Adrenal gland (tissue), 5 donors: Measurements from ENCODE around the gene GRM3.

Experiments
- POLR2A ChIP-seq, 2 donors: fragments of 450-650 bp; IDR thresholded peaks; one replicate each; pipeline ENCODE4 v1.6.1; 2017; ENCODE audit warnings: antibody characterized with exemption in 2 of 2, mild to moderate bottlenecking in 2 of 2, moderate library complexity in 1 of 2
- TF ChIP-seq, protein P1 (sequence below), 6 experiments: fragments of 450-650 bp in 4 of 6; fragments of 200-600 bp in 2 of 6; sonication (generic) in 1 of 6; IDR thresholded peaks; 1 replicate in 5 of 6; 2 replicates in 1 of 6; pipeline versions ENCODE4 v1.5.1 to v1.8.0; 2016 to 2021; ENCODE audit warnings: antibody characterized with exemption in 6 of 6, mild to moderate bottlenecking in 2 of 6, moderate library complexity in 1 of 6
- donor health status: DM: no; HTN: no; CAD: no.

DNA sequence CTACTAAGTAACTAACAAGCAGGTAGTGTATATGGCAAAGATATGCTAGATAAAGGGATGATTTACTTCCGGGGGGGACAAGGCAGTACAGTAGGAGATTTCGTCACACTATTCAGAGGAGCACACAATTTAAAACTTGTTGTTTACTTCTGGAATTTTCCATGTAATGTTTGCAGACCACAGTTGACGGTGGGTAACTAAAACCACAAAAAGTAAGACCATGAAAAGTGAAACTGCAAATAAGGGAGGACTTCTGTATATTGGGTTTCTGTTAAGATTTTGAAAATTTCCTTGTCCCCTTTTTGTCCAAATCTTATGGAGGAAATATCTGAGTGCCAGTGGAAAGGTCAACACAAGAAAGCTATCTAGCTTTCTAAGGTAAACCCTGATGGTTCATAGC lies 245.8 kb downstream of the GRM3 start:
- TF ChIP-seq POLR2A (IDR thresholded peaks at IDR 0.05): no peak
- TF ChIP-seq, protein P1, sequence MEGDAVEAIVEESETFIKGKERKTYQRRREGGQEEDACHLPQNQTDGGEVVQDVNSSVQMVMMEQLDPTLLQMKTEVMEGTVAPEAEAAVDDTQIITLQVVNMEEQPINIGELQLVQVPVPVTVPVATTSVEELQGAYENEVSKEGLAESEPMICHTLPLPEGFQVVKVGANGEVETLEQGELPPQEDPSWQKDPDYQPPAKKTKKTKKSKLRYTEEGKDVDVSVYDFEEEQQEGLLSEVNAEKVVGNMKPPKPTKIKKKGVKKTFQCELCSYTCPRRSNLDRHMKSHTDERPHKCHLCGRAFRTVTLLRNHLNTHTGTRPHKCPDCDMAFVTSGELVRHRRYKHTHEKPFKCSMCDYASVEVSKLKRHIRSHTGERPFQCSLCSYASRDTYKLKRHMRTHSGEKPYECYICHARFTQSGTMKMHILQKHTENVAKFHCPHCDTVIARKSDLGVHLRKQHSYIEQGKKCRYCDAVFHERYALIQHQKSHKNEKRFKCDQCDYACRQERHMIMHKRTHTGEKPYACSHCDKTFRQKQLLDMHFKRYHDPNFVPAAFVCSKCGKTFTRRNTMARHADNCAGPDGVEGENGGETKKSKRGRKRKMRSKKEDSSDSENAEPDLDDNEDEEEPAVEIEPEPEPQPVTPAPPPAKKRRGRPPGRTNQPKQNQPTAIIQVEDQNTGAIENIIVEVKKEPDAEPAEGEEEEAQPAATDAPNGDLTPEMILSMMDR (IDR thresholded peaks at IDR 0.05): no peak
